Activated T-cell treated with anti-CD3 and anti-CD28 coated beads for 24 hours (primary cell): ENCODE results near the gene ABCA13.

Experiments used
- DNase-seq: peaks from one replicate; pipeline ENCODE4 v3.0.0-alpha.2; 2020; ENCODE audit warnings: low read depth

The ABCA13 gene

GRCh38 chr7:48245751-48246472 is 74.7 kb downstream of the ABCA13 start:
- DNase-seq: no peak

- no peak for DNase-seq
Measured at GRCh38 chr7:48249166-48249565, 77.9 kb downstream of the ABCA13 start.

DNA sequence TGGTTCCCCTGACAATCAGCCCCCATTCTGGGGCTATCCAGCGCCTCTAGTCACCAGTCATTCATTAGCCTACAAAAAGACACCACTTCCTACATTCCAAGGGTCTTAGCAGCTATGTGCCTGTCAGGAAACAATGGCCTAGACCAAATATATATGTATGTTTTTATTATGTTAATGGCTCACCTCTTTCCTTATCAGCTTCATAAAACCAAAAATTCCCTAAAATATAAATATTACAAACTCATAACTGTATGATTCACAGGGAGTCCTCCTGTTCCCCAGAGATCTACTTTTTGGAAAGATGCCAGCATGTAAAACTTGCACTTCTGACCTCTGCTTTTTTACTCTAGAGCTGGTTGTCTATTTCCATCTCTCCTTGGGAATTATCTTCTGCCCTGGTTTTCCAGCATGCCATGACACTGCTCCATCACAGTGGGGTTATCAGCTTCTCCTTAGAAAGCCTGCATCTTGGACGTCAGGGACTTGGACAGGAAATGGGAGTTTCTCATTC is 79.2 kb downstream of the ABCA13 start:
- no peak for DNase-seq

GRCh38 chr7:48251766-48252165 is 80.5 kb downstream of the ABCA13 start:
- DNase-seq: no peak

- DNase-seq: no peak
Measured at GRCh38 chr7:48252995-48253394, 81.7 kb downstream of the ABCA13 start.

DNA sequence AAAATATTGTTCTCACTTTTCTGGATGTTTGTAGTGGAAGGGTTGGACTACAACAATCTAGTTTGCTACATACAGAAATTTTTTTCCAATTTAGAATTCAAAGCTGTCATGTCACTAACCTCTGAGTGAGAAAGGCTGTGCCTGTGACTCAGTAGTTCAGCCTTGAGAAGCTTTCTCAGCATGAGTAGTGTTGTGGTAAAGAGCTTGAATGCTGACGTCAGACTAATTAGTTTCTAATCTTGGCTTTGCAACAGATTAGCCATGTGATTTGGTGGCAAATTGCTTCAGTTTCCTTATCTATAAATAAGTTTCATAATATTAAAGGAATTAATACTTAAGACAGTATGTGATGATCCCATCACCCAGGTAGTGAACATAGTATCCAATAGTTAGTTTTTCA is 83.8 kb downstream of the ABCA13 start:
- DNase-seq: no peak

- DNase-seq: no peak
Measured at GRCh38 chr7:48259463-48260280, 88.4 kb downstream of the ABCA13 start.

- DNase-seq: no peak
Measured at GRCh38 chr7:48261696-48262095, 90.4 kb downstream of the ABCA13 start.

GRCh38 chr7:48262606-48263310 is 91.5 kb downstream of the ABCA13 start:
- no peak for DNase-seq

DNA sequence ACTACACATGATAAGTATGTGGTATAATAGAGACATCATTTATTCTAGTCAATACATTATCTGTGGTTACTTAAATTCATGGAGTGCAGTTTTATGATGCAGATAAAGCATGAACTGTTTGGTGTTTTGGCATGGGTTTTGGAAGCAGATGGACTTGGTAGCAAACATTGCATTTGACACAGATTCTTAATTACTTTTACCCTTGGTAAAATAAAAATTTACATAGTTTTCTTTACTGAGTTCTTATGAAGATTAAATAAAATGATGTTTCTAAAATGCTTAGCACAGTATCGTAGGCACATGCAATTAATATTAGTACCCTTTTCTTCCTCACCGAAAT is 92.0 kb downstream of the ABCA13 start:
- no peak for DNase-seq

- no peak for DNase-seq
Measured at GRCh38 chr7:48269066-48269465, 97.8 kb downstream of the ABCA13 start.

DNA sequence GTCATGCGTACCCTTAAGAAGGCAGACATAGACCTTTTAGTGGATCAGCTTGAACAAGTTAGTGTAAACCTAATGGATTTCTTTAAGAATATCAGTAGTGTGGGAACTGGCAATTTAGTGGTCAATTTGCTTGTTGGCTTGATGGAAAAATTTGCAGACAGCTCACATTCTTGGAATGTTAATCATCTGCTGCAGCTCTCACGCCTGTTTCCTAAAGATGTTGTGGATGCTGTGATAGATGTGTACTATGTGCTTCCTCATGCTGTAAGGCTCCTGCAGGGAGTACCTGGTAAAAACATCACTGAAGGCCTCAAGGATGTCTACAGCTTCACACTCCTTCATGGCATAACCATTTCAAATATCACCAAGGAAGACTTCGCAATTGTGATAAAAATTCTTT is 103.4 kb downstream of the ABCA13 start:
- DNase-seq: no peak

- no peak for DNase-seq
Measured at GRCh38 chr7:48279420-48279819, 108.2 kb downstream of the ABCA13 start.

GRCh38 chr7:48280100-48280499 is 108.8 kb downstream of the ABCA13 start:
- DNase-seq: no peak

- no peak for DNase-seq
Measured at GRCh38 chr7:48285373-48285772, 114.1 kb downstream of the ABCA13 start.

GRCh38 chr7:48286836-48287235 is 115.6 kb downstream of the ABCA13 start:
- no peak for DNase-seq

GRCh38 chr7:48289656-48290055 is 118.4 kb downstream of the ABCA13 start:
- no peak for DNase-seq

DNA sequence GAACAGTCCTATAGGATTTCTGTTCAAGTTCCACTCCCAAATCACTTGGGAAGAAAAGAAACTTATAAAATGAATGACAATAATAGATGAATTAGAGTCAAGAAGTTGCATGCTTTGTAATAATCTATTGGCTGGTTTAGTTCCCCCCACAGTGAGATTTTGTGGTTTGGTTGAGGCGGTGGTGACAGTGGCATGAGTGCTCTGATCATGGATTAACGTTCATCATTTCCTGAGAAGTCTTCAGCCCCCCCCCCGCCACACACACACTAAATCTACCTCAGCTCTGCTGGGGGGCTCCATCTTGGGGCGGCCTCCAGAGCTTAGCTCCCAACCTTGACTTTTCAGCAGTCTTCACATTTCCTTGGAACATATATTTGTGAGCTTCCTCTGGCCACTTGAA is 121.7 kb downstream of the ABCA13 start:
- no peak for DNase-seq

- DNase-seq: no peak
Measured at GRCh38 chr7:48295296-48295971, 124.2 kb downstream of the ABCA13 start.

DNA sequence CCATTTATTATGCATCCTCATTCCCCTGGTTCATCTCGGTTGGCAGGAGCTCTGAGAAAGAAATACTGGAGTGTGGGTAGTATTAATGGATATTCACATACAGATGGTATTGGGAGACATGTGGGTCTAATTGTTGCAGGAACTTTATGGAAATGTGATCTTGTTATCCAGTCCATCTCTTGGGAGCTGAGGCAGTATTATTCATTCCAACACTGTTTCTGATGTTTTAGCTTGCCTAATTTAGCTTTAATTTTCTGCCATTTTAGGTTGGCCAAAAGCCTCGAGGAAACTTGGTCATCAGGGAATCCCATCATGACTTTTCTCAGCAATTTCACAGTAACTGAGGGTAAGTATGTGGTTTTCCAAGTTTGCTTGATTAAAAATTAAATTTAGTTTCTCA is 125.7 kb downstream of the ABCA13 start:
- DNase-seq: no peak

DNA sequence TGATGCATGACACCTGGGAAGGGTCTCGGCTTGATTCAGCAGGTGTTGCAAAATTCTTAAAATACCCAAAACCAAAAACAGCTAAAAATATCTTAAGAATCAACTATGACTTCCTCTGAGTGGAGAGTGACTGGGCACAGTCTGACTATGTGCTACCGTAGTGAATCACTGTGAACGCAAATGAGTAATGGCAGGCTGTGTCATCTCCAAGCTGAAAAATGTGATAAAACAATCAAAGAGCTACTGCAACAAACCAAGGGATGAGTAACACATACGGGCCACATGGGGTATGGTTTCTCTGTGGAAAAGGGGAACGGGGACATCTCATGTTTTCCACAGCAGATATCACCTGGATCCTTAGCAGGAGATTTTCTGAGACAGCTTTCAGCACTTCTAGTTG is 127.5 kb downstream of the ABCA13 start:
- DNase-seq: peak; percentile 13

GRCh38 chr7:48299580-48300169 is 128.4 kb downstream of the ABCA13 start:
- peak; percentile 37 for DNase-seq
